ENCODE data around the gene LMOD2. TPM values are rescaled to one million over a fixed set of nuclear protein-coding genes. Genes with fewer than 3 reads are reported as not detected.

The LMOD2 gene, protein sequence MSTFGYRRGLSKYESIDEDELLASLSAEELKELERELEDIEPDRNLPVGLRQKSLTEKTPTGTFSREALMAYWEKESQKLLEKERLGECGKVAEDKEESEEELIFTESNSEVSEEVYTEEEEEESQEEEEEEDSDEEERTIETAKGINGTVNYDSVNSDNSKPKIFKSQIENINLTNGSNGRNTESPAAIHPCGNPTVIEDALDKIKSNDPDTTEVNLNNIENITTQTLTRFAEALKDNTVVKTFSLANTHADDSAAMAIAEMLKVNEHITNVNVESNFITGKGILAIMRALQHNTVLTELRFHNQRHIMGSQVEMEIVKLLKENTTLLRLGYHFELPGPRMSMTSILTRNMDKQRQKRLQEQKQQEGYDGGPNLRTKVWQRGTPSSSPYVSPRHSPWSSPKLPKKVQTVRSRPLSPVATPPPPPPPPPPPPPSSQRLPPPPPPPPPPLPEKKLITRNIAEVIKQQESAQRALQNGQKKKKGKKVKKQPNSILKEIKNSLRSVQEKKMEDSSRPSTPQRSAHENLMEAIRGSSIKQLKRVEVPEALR
- not detected in 2 replicates for total RNA-seq
- long read RNA-seq, result 0 reads

DNA sequence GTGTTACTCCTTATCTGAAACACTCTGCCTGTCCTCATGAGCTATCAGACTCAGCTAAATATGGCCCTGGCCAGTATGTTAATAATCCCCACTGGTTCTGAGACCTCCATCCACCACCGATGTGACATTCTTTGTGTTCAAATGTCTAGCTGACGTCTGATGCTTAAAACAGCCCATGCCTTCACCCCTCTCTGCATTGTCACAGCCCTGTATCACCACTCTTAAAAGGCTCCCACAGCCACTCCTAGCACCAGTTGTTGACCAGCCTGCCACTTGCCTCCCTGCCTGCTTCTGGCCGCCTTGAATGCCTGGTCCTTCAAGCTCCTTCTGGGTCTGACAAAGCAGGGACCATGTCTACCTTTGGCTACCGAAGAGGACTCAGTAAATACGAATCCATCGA, at the start of gene LMOD2:
Gene LMOD2, plus strand, starts transcription at position 253 of the 400 bp plus-strand sequence. Its CDS starts 98 bp downstream, at position 351.
- Mint-ChIP-seq H3K27ac (ENCODE audit: unreplicated experiment) (no peak within 1 kb of the TSS), H3K4me1 (ENCODE audit: unreplicated experiment) (no peaks in the 10 kb centered on the region), H3K9me3 (ENCODE audit: unreplicated experiment) (no peaks in the 10 kb centered on the region), H3K36me3 (ENCODE audit: unreplicated experiment) (no peaks in the 10 kb centered on the region), H3K27me3 (ENCODE audit: unreplicated experiment) (peaks cover 10% of the 10 kb centered on the region), H3K4me3 (ENCODE audit: unreplicated experiment) (no peak within 1 kb of the TSS)
- TF ChIP-seq, protein P1, sequence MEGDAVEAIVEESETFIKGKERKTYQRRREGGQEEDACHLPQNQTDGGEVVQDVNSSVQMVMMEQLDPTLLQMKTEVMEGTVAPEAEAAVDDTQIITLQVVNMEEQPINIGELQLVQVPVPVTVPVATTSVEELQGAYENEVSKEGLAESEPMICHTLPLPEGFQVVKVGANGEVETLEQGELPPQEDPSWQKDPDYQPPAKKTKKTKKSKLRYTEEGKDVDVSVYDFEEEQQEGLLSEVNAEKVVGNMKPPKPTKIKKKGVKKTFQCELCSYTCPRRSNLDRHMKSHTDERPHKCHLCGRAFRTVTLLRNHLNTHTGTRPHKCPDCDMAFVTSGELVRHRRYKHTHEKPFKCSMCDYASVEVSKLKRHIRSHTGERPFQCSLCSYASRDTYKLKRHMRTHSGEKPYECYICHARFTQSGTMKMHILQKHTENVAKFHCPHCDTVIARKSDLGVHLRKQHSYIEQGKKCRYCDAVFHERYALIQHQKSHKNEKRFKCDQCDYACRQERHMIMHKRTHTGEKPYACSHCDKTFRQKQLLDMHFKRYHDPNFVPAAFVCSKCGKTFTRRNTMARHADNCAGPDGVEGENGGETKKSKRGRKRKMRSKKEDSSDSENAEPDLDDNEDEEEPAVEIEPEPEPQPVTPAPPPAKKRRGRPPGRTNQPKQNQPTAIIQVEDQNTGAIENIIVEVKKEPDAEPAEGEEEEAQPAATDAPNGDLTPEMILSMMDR (IDR thresholded peaks at IDR 0.05), result no peak
- DNase-seq (ENCODE audit: extremely low spot score, unreplicated experiment), result no peak

DNA sequence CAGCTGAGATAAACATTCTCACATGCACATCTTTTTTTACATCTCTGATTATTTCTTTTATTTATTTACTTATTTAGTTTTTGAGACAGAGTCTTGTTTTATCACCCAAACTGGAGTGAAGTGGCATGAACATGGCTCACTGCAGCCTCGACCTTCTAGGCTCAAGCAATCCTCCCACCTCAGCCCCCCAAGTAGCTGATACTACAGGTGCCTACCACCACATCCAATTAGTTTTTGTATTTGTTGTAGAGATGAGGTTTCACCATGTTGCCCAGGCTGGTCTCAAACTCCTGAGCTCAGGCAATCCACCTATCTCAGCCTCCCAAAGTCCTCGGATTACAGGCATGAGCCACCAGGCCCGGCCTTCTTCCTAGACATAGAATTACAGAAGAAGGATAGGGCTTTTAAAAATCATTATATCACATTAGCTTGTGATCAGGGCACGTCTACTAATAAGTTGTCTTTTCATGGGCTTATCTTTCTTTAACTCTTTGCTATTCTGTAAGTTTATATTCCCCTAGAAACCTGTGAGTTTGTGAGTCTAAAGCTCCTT, 48.2 kb upstream of the LMOD2 start:
- TF ChIP-seq, protein P1 (IDR thresholded peaks at IDR 0.05), result no peak
- no peaks in the 10 kb centered on the region for H3K9me3 Mint-ChIP-seq (ENCODE audit: unreplicated experiment)
- DNase-seq (ENCODE audit: extremely low spot score, unreplicated experiment), result no peak
- no peaks in the 10 kb centered on the region for H3K4me1 Mint-ChIP-seq (ENCODE audit: unreplicated experiment)
- H3K27ac Mint-ChIP-seq (ENCODE audit: unreplicated experiment), result no peak overlapping the region
- H3K27me3 Mint-ChIP-seq (ENCODE audit: unreplicated experiment), result peaks cover 9% of the 10 kb centered on the region
- no peaks in the 10 kb centered on the region for H3K36me3 Mint-ChIP-seq (ENCODE audit: unreplicated experiment)
- H3K4me3 Mint-ChIP-seq (ENCODE audit: unreplicated experiment), result no peak overlapping the region

DNA sequence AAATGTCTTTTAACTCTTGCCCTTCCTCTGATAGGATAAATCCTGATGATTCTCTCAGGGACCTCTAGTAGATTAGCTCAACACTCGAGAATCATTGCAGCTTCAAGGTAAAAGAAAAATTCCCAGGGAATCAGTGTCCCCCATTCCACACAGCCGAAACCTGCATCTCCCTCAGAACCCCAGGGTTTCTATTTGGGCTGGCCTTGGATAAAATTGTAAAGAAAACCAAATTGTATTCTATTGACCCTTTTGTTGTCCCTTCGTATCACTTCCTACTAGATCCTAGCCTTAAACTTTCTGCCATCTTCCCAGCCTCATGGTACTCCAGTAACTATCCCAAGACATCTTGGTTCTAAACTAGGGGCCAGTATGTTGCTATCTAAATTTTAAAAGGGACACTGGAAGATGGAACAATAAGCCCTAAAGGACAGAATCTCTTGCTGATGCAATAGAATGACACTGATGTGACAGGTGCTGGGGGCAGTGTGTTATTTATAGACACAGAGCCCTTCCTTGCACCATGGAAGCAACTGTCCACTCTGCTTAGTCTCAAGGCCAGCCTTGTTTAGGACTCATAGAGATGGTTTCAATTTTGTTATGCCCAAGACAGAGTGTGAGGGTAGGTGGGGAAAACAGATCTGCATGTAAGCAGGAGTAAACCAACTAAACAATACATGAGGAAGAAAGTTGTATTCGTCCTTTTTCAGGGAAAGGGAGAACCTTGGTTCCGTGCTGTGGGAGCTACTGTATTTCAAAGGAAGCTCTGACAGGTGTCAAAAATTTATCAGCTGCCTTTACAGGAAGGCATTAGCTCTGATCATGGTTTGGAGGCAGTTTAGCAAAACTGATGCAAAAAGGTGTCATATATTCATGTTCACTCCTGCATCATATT, 46.4 kb upstream of the LMOD2 start:
- H3K36me3 Mint-ChIP-seq (ENCODE audit: unreplicated experiment), result no peaks in the 10 kb centered on the region
- DNase-seq (ENCODE audit: extremely low spot score, unreplicated experiment), result no peak
- no peaks in the 10 kb centered on the region for H3K9me3 Mint-ChIP-seq (ENCODE audit: unreplicated experiment)
- TF ChIP-seq, protein P1 (IDR thresholded peaks at IDR 0.05), result no peak
- peaks cover 15% of the 10 kb centered on the region for H3K27me3 Mint-ChIP-seq (ENCODE audit: unreplicated experiment)
- H3K27ac Mint-ChIP-seq (ENCODE audit: unreplicated experiment), result no peak overlapping the region
- H3K4me3 Mint-ChIP-seq (ENCODE audit: unreplicated experiment), result no peak overlapping the region
- no peaks in the 10 kb centered on the region for H3K4me1 Mint-ChIP-seq (ENCODE audit: unreplicated experiment)

DNA sequence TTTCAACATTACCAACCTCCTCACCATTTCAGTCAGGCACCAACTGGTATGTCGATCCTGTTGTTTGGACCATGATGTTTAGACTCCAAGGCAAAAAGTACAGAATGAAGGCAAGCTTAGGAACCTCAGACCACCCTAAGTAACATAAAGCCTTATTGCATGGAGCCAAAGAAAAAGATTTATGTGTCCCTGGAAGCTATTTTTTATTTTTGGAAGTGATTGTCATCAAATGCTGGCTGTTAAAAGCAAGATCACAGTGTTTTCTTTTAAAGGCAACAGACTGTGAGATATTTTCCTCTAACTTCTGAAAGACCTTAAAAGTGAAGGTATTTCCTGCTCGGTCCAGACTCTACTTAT, 45.8 kb upstream of the LMOD2 start:
- TF ChIP-seq, protein P1 (IDR thresholded peaks at IDR 0.05), result no peak
- Mint-ChIP-seq H3K4me1 (ENCODE audit: unreplicated experiment) (no peaks in the 10 kb centered on the region), H3K4me3 (ENCODE audit: unreplicated experiment) (no peak overlapping the region), H3K36me3 (ENCODE audit: unreplicated experiment) (no peaks in the 10 kb centered on the region), H3K27ac (ENCODE audit: unreplicated experiment) (no peak overlapping the region), H3K9me3 (ENCODE audit: unreplicated experiment) (no peaks in the 10 kb centered on the region), H3K27me3 (ENCODE audit: unreplicated experiment) (peaks cover 15% of the 10 kb centered on the region)
- DNase-seq (ENCODE audit: extremely low spot score, unreplicated experiment), result no peak

Measured in osteocyte (in vitro differentiated cells).